DND-41 (cell line): Measurements from ENCODE around the gene AFF3.

Experiments
- EZH2 ChIP-seq: IDR thresholded peaks from 3 replicates; pipeline ENCODE4 v1.6.1; 2012; ENCODE audit warnings: borderline replicate concordance, low read depth, mild to moderate bottlenecking, moderate library complexity, low read length, inconsistent platforms; ENCODE audit not compliant: severe bottlenecking
- TF ChIP-seq, protein P1 (sequence below): IDR thresholded peaks from 2 replicates; pipeline ENCODE4 v1.5.1; 2012; ENCODE audit warnings: borderline replicate concordance, low read length, moderate library complexity, mild to moderate bottlenecking; ENCODE audit not compliant: poor library complexity, severe bottlenecking; ENCODE audit errors: extremely low read depth

GRCh38 chr2:99949530-99949929, 192.9 kb downstream of the AFF3 start:
- TF ChIP-seq, protein P1, sequence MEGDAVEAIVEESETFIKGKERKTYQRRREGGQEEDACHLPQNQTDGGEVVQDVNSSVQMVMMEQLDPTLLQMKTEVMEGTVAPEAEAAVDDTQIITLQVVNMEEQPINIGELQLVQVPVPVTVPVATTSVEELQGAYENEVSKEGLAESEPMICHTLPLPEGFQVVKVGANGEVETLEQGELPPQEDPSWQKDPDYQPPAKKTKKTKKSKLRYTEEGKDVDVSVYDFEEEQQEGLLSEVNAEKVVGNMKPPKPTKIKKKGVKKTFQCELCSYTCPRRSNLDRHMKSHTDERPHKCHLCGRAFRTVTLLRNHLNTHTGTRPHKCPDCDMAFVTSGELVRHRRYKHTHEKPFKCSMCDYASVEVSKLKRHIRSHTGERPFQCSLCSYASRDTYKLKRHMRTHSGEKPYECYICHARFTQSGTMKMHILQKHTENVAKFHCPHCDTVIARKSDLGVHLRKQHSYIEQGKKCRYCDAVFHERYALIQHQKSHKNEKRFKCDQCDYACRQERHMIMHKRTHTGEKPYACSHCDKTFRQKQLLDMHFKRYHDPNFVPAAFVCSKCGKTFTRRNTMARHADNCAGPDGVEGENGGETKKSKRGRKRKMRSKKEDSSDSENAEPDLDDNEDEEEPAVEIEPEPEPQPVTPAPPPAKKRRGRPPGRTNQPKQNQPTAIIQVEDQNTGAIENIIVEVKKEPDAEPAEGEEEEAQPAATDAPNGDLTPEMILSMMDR, result no peak
- TF ChIP-seq EZH2, result no peak
